Hepatocyte (in vitro differentiated cells): ENCODE data around the gene MXRA7. TPM values are rescaled to one million over a fixed set of nuclear protein-coding genes. Genes with fewer than 3 reads are reported as not detected.
"Not testable (repeated sequence)": the region's sequence is repeated elsewhere in the genome, so short reads cannot be mapped to it uniquely, and the experiment has no call there.

Source experiments
- DNase-seq: peaks from one replicate; pipeline ENCODE4 v3.0.0-alpha.2; 2016; ENCODE audit warnings: low spot score
- H2AFZ ChIP-seq: fragments of 200-600 bp; sonication (generic); 2 replicates; pipeline ENCODE4 v1.6.0; 2016; ENCODE audit warnings: antibody characterized with exemption, mild to moderate bottlenecking
- H3K27ac ChIP-seq: fragments of 200-600 bp; sonication (generic); 2 replicates; pipeline ENCODE4 v1.5.1; 2016; ENCODE audit warnings: mild to moderate bottlenecking
- H3K27me3 ChIP-seq: fragments of 200-600 bp; sonication (generic); 2 replicates; pipeline ENCODE4 v1.6.1; 2016
- H3K36me3 ChIP-seq: fragments of 200-600 bp; sonication (generic); replicated peaks from 2 replicates; pipeline ENCODE4 v1.5.1; 2016; ENCODE audit warnings: low read depth; ENCODE audit not compliant: insufficient read depth
- H3K4me1 ChIP-seq: fragments of 200-600 bp; sonication (generic); 2 replicates; pipeline ENCODE4 v1.5.1; 2016; ENCODE audit warnings: mild to moderate bottlenecking, moderate library complexity; ENCODE audit not compliant: insufficient read depth
- H3K4me2 ChIP-seq: fragments of 200-600 bp; sonication (generic); 2 replicates; pipeline ENCODE4 v1.6.0; 2016
- H3K4me3 ChIP-seq: fragments of 200-600 bp; sonication (generic); 2 replicates; pipeline ENCODE4 v1.5.1; 2016; ENCODE audit warnings: mild to moderate bottlenecking
- H3K79me2 ChIP-seq: fragments of 200-600 bp; sonication (generic); 2 replicates; pipeline ENCODE4 v1.6.0; 2017; ENCODE audit warnings: mild to moderate bottlenecking
- H3K9me2 ChIP-seq: fragments of 200-600 bp; sonication (generic); replicated peaks from 2 replicates; pipeline ENCODE4 v1.6.0; 2017; ENCODE audit warnings: mild to moderate bottlenecking; ENCODE audit not compliant: insufficient read depth
- H3K9me3 ChIP-seq: fragments of 200-600 bp; sonication (generic); 2 replicates; pipeline ENCODE4 v1.5.1; 2016; ENCODE audit warnings: low read depth, mild to moderate bottlenecking
- H4K20me1 ChIP-seq: fragments of 200-600 bp; sonication (generic); 2 replicates; pipeline ENCODE4 v1.6.0; 2016; ENCODE audit warnings: mild to moderate bottlenecking; ENCODE audit not compliant: insufficient read depth, poor library complexity, severe bottlenecking
- CTCF ChIP-seq: fragments of 200-600 bp; sonication (generic); IDR thresholded peaks from 2 replicates; pipeline ENCODE4 v1.5.1; 2016; ENCODE audit warnings: antibody characterized with exemption, mild to moderate bottlenecking; ENCODE audit not compliant: poor library complexity
- EZH2 ChIP-seq: fragments of 200-600 bp; sonication (generic); IDR thresholded peaks from 2 replicates; pipeline ENCODE4 v1.6.1; 2016; ENCODE audit warnings: antibody characterized with exemption, mild to moderate bottlenecking, borderline replicate concordance
- EZH2phosphoT487 ChIP-seq: fragments of 200-600 bp; sonication (generic); IDR thresholded peaks from one replicate; pipeline ENCODE4 v1.6.1; 2018; ENCODE audit warnings: antibody characterized with exemption, mild to moderate bottlenecking, low read depth, moderate library complexity; ENCODE audit not compliant: unreplicated experiment, severe bottlenecking
- WGBS: methylation state at CpG from one replicate; pipeline ENCODE4 v1.1.6; 2016; ENCODE audit warnings: low lambda C conversion rate; ENCODE audit errors: missing lambda C conversion rate; 5-methylcytosine and 5-hydroxymethylcytosine counted together
- polyA plus RNA-seq: library from polyadenylated mRNA; unstranded; fragments of >200 nt; fragmentation: Nextera tagmentation; extraction: Ambion mirVana; gene quantifications from 2 replicates; pipeline ENCODE4 v1.2.1, GENCODE V29; 2016
- total RNA-seq: library from RNA; depleted of rRNA; stranded (reverse); fragments of >200 nt; gene quantifications from 2 replicates; pipeline ENCODE4 v1.2.3, GENCODE V29; 2014

The MXRA7 gene
- total and polyA plus RNA-seq, 2 experiments from 2014 or later, result 101 to 117 TPM

GRCh38 chr17:76638263-76638662, 72.5 kb downstream of the MXRA7 start:
- no peak for TF ChIP-seq EZH2phosphoT487
- no peak for TF ChIP-seq EZH2
- TF ChIP-seq CTCF, result no peak
- no peaks in the 10 kb centered on the region for H4K20me1 ChIP-seq
- H2AFZ ChIP-seq, result no peak overlapping the region
- no peak overlapping the region for H3K4me3 ChIP-seq
- H3K4me2 ChIP-seq, result no peak overlapping the region
- H3K36me3 ChIP-seq, result no peaks in the 10 kb centered on the region
- no peaks in the 10 kb centered on the region for H3K27me3 ChIP-seq
- H3K4me1 ChIP-seq, result peaks cover 20% of the 10 kb centered on the region
- 91% methylated on average over 10 of the region's 10 CpGs for WGBS
- peaks cover 4% of the 10 kb centered on the region for H3K79me2 ChIP-seq
- H3K9me3 ChIP-seq, result no peaks in the 10 kb centered on the region
- no peak overlapping the region for H3K27ac ChIP-seq
- no peaks in the 10 kb centered on the region for H3K9me2 ChIP-seq
- no peak for DNase-seq

- not testable (repeated sequence) for H3K9me2 ChIP-seq, H3K36me3 ChIP-seq, H4K20me1 ChIP-seq, H3K4me3 ChIP-seq, H3K79me2 ChIP-seq, H3K9me3 ChIP-seq, H3K4me2 ChIP-seq, H3K27me3 ChIP-seq, H2AFZ ChIP-seq, DNase-seq
- Histone ChIP-seq H3K4me1 (peaks cover 22% of the 10 kb centered on the region), H3K27ac (peak overlapping the region; percentile 77)
- 74% methylated on average over 17 of the region's 27 CpGs for WGBS
These were observed 74.1 kb downstream of the MXRA7 start for GRCh38 chr17:76636486-76637206.

- peaks cover 22% of the 10 kb centered on the region for H3K4me1 ChIP-seq
- peak overlapping the region; percentile 25 for H3K4me2 ChIP-seq
- peak overlapping the region; percentile 77 for H3K27ac ChIP-seq
These were observed 75.0 kb downstream of the MXRA7 start for GRCh38 chr17:76635659-76636360.

More at GRCh38 chr17:76635659-76636360, 75.0 kb downstream of the MXRA7 start:
- Histone ChIP-seq H3K9me2 (no peaks in the 10 kb centered on the region), H2AFZ (no peak overlapping the region), H3K27me3 (no peaks in the 10 kb centered on the region), H3K4me3 (no peak overlapping the region), H3K79me2 (peaks cover 4% of the 10 kb centered on the region), H3K9me3 (no peaks in the 10 kb centered on the region), H4K20me1 (no peaks in the 10 kb centered on the region), H3K36me3 (no peaks in the 10 kb centered on the region)
- TF ChIP-seq EZH2phosphoT487, result no peak
- TF ChIP-seq CTCF, result no peak
- no peak for TF ChIP-seq EZH2
- no peak for DNase-seq
- WGBS, result 47% methylated on average over 8 of the region's 8 CpGs
